K562 (cell line): ENCODE data around the gene AFF3. TPM values are rescaled to one million over a fixed set of nuclear protein-coding genes. Genes with fewer than 3 reads are reported as not detected.

Experiments
- ARID1B ChIP-seq: fragments of 450-650 bp; IDR thresholded peaks from 2 replicates; pipeline ENCODE4 v1.6.1; 2016; ENCODE audit warnings: antibody characterized with exemption, mild to moderate bottlenecking, inconsistent platforms
- EP400 ChIP-seq: fragments of 450-650 bp; IDR thresholded peaks from 2 replicates; pipeline ENCODE4 v1.6.1; 2017; ENCODE audit warnings: antibody characterized with exemption, mild to moderate bottlenecking, moderate library complexity
- HOXB6 ChIP-seq: fragments of 250-450 bp; sonication (Bioruptor Pico); IDR thresholded peaks from 2 replicates; pipeline ENCODE4 v1.5.1; 2022; ENCODE audit warnings: mild to moderate bottlenecking, borderline replicate concordance
- NBN ChIP-seq: fragments of 450-650 bp; IDR thresholded peaks from 2 replicates; pipeline ENCODE4 v1.6.1; 2016; ENCODE audit warnings: low read depth, mild to moderate bottlenecking
- POLR2H ChIP-seq: IDR thresholded peaks from 2 replicates; pipeline ENCODE4 v1.6.1; 2016; ENCODE audit warnings: missing genetic modification characterization, low read depth, mild to moderate bottlenecking, control low read depth, missing compliant biosample characterization, moderate library complexity
- POLR3G ChIP-seq: IDR thresholded peaks from 2 replicates; pipeline ENCODE4 v1.6.1; 2011; ENCODE audit not compliant: insufficient read length, insufficient replicate concordance; ENCODE audit errors: extremely low read depth
- RBM17 ChIP-seq: fragments of 200-400 bp; formaldehyde crosslinking; IDR thresholded peaks from 2 replicates; pipeline ENCODE4 v1.6.1; 2017; ENCODE audit warnings: low read depth, mild to moderate bottlenecking, low read length, borderline replicate concordance
- SAFB2 ChIP-seq: fragments of 200-400 bp; formaldehyde crosslinking; IDR thresholded peaks from 2 replicates; pipeline ENCODE4 v1.6.1; 2018; ENCODE audit warnings: borderline replicate concordance, low read length, low read depth, moderate library complexity; ENCODE audit not compliant: severe bottlenecking
- SAP30 ChIP-seq: fragments of 200-600 bp; sonication (generic); IDR thresholded peaks from 2 replicates; pipeline ENCODE4 v1.6.1; 2012; ENCODE audit warnings: borderline replicate concordance, low read depth, mild to moderate bottlenecking, moderate library complexity, low read length, control low read depth, inconsistent platforms; ENCODE audit not compliant: insufficient read depth, poor library complexity, severe bottlenecking
- TEAD2 ChIP-seq: fragments of 450-650 bp; IDR thresholded peaks from 2 replicates; pipeline ENCODE4 v1.6.1; 2016; ENCODE audit warnings: missing genetic modification characterization, control low read depth, missing compliant biosample characterization
- XRCC3 ChIP-seq: fragments of 450-650 bp; IDR thresholded peaks from 2 replicates; pipeline ENCODE4 v1.6.1; 2017; ENCODE audit warnings: mild to moderate bottlenecking, moderate library complexity
- ZNF165 ChIP-seq: fragments of 250-450 bp; sonication (Bioruptor Pico); IDR thresholded peaks from 2 replicates; pipeline ENCODE4 v1.4.0; 2020; ENCODE audit warnings: borderline replicate concordance
- ZNF57 ChIP-seq: fragments of 450-650 bp; formaldehyde crosslinking; IDR thresholded peaks from 2 replicates; pipeline ENCODE4 v1.4.0; 2020; ENCODE audit warnings: mild to moderate bottlenecking, moderate library complexity
- ZNF639 ChIP-seq, 2 experiments: fragments of 200-800 bp in 1 of 2; sonication (Bioruptor generic) in 1 of 2; sonication (generic) in 1 of 2; formaldehyde crosslinking in 1 of 2; IDR thresholded peaks in 1 of 2; conservative IDR thresholded peaks in 1 of 2; 2 replicates each; pipeline versions ENCODE4 v1.5.0 to v1.6.1; 2016 to 2020; ENCODE audit warnings: missing compliant biosample characterization in 1 of 2, missing genetic modification characterization in 1 of 2, missing genetic modification reagents in 1 of 2
- polyA plus RNA-seq, 8 experiments: library from polyadenylated mRNA; depleted of rRNA in 4 of 8; stranded (reverse) in 5 of 8; unstranded in 3 of 8; fragments of >200 nt; fragmentation: Nextera tagmentation in 2 of 8; fragmentation: Illumina TruSeq in 1 of 8; extraction: Ambion mirVana in 2 of 8; extraction: Trizol in 1 of 8; gene quantifications; 2 replicates each; pipeline versions ENCODE4 v1.2.1 to v1.2.3, GENCODE V29; 2011 to 2014; ENCODE audit warnings: inconsistent platforms in 1 of 8, missing spikeins in 1 of 8
- total RNA-seq, 7 experiments: library from RNA; depleted of rRNA in 6 of 7; stranded (reverse); fragments of >200 nt in 6 of 7; fragmentation: Illumina TruSeq in 2 of 7; extraction: Trizol in 2 of 7; gene quantifications; 2 replicates each; pipeline versions ENCODE4 v1.2.1 to v1.2.3, GENCODE V29; 2011 to 2021; ENCODE audit warnings: low replicate concordance in 1 of 7
- TF ChIP-seq, protein P1 (sequence below), 2 experiments: fragments of 450-650 bp; formaldehyde crosslinking in 1 of 2; IDR thresholded peaks; 2 replicates each; pipeline versions ENCODE4 v1.4.0 to v1.6.1; 2014 to 2020; ENCODE audit warnings: mild to moderate bottlenecking in 2 of 2, borderline replicate concordance in 1 of 2, low read depth in 1 of 2
- TF ChIP-seq, protein P2 (sequence below), 2 experiments: IDR thresholded peaks; 2 replicates each; pipeline ENCODE4 v1.6.1; 2011; ENCODE audit warnings: borderline replicate concordance in 1 of 2, control low read depth in 1 of 2, low read depth in 1 of 2, low read length in 1 of 2, mild to moderate bottlenecking in 1 of 2, mixed read lengths in 1 of 2, moderate library complexity in 1 of 2; ENCODE audit not compliant: insufficient read depth in 1 of 2, insufficient read length in 1 of 2, poor library complexity in 1 of 2, severe bottlenecking in 1 of 2; ENCODE audit errors: extremely low read depth in 1 of 2

The AFF3 gene
- total and polyA plus RNA-seq, 9 of the 15 experiments (the other 6 are each of a cell fraction or from before 2014, with no cell fraction given): 0.02 to 0.11 TPM; not detected in 7

DNA sequence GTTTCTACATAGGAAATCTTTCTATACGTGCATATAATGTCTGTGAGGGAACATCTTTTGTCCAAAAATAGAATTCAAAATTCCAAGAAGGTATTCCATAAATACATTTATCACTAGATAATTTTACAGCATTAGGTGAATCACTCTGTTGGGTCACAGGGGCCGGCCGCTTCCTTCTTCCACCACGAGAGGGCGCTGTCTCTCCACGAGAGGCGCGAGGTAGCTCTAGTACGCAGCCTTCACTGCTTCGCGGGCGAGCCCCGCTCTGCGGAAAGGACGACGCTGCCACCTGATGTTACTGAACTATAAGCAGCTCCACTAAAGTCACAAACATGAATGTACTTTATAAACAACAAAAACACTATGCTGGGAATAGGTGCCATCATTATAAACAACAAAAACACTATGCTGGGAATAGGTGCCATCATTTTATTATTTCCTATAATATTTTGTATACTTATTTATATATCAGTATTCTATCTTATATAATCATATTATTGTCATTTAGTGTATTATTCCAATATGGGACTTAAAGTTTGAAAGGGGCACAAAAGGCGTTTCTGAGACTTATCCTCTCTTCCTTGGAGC lies 583.2 kb downstream of the AFF3 start (continued):
- TF ChIP-seq RBM17 (no peak), EP400 (no peak), SAP30 (no peak), ZNF57 (CRISPR knock-in tag) (no peak), HOXB6 (CRISPR knock-in tag) (no peak), XRCC3 (no peak), TEAD2 (no peak), NBN (no peak), ZNF165 (no peak), POLR3G (no peak), ZNF639 (CRISPR knock-in tag; conservative IDR thresholded peaks at IDR 0.05 in 1 of 2, IDR thresholded peaks at IDR 0.05 in 1 of 2) (no peak), SAFB2 (no peak), POLR2H (tag) (no peak), ARID1B (no peak)
- TF ChIP-seq, protein P1, sequence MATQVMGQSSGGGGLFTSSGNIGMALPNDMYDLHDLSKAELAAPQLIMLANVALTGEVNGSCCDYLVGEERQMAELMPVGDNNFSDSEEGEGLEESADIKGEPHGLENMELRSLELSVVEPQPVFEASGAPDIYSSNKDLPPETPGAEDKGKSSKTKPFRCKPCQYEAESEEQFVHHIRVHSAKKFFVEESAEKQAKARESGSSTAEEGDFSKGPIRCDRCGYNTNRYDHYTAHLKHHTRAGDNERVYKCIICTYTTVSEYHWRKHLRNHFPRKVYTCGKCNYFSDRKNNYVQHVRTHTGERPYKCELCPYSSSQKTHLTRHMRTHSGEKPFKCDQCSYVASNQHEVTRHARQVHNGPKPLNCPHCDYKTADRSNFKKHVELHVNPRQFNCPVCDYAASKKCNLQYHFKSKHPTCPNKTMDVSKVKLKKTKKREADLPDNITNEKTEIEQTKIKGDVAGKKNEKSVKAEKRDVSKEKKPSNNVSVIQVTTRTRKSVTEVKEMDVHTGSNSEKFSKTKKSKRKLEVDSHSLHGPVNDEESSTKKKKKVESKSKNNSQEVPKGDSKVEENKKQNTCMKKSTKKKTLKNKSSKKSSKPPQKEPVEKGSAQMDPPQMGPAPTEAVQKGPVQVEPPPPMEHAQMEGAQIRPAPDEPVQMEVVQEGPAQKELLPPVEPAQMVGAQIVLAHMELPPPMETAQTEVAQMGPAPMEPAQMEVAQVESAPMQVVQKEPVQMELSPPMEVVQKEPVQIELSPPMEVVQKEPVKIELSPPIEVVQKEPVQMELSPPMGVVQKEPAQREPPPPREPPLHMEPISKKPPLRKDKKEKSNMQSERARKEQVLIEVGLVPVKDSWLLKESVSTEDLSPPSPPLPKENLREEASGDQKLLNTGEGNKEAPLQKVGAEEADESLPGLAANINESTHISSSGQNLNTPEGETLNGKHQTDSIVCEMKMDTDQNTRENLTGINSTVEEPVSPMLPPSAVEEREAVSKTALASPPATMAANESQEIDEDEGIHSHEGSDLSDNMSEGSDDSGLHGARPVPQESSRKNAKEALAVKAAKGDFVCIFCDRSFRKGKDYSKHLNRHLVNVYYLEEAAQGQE (IDR thresholded peaks at IDR 0.05; ENCODE audit: borderline replicate concordance): peak; percentile 94
- TF ChIP-seq, protein P1 (CRISPR knock-in tag; IDR thresholded peaks at IDR 0.05; ENCODE audit: low read depth): no peak
- TF ChIP-seq, protein P2, sequence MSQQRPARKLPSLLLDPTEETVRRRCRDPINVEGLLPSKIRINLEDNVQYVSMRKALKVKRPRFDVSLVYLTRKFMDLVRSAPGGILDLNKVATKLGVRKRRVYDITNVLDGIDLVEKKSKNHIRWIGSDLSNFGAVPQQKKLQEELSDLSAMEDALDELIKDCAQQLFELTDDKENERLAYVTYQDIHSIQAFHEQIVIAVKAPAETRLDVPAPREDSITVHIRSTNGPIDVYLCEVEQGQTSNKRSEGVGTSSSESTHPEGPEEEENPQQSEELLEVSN (IDR thresholded peaks at IDR 0.05; ENCODE audit: borderline replicate concordance in 1 of 2, extremely low read depth in 1 of 2, insufficient read depth in 1 of 2, insufficient read length in 1 of 2, low read depth in 1 of 2, low read length in 1 of 2, poor library complexity in 1 of 2, severe bottlenecking in 1 of 2): peak in 1 of 2 experiments; percentile 28
